IPS-NIHi7 (cell line): Measurements from ENCODE around the gene CDRT4.
"Not testable (repeated sequence)": the region's sequence is repeated elsewhere in the genome, so short reads cannot be mapped to it uniquely, and the experiment has no call there.

Source experiments
- DNase-seq: peaks from one replicate; pipeline ENCODE4 v3.0.0; 2012; ENCODE audit warnings: mixed read lengths; ENCODE audit errors: extremely low spot score

The CDRT4 gene

DNA sequence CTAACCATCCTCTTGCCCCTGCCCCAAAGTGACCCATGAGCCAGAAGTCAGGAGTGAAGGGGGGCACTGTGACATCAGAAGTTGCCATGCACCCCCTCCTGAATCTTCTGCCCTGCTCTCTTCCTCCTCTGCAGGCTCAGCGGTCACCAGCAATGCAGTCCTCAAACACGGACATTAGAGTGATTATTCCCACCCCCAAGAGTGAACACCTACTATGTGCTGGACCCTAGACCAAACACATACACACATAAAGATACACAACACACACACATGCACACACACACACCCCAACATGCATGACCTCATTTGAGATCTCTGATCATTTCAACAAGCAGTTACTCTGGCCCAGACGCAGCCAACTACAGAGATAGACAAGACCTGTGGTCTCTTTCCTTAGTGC, at the start of gene CDRT4:
Gene CDRT4 (minus strand): TSS at position 30 of the 400 bp plus-strand sequence. CDS start 27,383 bp downstream, outside the sequence.
- no peak for DNase-seq

DNA sequence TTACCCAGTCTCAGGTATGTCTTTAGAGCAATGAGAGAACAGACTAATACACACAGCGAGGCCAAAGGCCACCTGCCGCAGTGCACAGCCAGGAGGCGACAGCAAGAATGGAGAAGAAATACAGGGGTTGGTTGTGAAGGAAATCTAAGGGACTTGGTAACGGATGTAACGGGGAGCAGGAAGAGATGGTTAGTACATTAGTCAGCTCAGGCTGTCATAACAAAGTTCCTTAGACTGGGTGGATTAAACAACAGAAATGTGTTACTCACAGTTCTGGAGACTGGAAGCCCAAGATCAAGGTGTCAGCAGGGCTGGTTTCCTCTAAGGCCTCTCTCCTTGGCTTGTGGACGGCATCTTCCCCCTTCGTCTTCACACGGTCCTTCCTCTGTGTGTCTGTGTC, 48.7 kb upstream of the CDRT4 start:
- no peak for DNase-seq

- DNase-seq: no peak
Measured at GRCh38 chr17:15514469-15514868, 47.0 kb upstream of the CDRT4 start.

GRCh38 chr17:15513856-15514459, 46.5 kb upstream of the CDRT4 start:
- DNase-seq: no peak

GRCh38 chr17:15513058-15513791, 45.8 kb upstream of the CDRT4 start:
- no peak for DNase-seq

DNA sequence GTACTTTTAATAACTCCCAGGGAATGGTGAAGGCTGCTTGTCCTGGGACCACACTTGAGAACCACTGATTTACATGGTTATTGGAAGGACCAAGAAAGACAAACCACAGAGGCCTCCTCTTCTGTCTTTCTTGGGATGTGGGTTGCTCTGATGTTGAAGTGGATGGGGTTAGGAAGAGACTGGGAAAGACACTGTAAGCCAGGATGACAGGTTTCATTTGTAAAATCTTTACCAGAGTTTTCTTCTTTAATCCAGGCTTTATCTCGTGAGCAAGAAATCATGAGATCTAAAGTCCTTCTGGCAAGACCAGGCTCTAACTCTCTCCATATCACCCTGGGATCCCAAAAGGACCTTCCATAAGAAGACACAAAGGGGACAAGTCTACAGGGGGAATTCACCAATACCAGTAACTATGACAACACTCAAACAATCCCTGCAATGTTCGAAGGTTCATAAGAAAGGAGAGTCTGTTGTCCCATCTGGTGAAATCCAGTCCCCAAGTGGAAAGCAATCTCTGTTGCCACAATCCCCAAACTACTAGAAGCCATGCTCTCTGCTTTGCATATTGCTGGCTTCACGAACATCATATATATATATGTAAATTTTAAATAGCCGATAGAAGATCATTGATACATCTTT, 44.8 kb upstream of the CDRT4 start:
- no peak for DNase-seq

DNA sequence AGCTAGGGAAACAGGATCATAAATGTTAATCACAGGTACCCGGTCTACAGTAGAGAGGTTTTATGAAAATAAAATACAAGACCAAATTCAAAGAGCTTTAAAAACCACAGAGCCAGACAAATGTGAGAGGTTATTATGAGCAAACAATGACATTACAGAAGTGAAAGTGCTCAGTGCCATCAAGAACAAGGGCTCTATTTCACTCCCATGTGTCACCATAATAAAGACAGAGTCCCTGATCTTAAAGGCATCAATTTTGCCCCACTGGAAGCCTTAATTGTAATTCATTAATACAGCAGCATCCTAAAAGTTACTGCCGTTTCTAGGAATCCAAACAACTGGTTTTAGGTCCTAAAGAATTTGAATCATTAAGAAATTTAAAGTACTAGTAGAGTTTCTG, 43.7 kb upstream of the CDRT4 start:
- DNase-seq: no peak

DNA sequence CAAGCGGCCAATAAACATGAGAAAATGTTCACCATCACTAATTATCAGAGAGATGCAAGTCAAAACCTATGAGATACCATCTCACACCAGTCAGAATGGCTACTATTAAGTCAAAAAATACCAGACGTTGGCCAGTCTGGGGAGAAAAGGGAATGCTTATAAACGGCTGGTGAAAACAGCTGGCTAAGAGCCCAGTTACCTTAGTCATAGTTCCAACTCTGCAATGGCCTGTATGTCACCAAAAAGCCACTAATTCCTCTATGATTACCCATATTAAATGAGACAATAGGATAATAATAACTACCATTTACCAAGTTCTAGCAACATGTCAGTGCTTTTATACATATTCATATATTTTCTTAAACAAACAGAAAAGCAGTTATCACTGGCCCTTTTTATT, 42.9 kb upstream of the CDRT4 start:
- DNase-seq: no peak

GRCh38 chr17:15509095-15509494, 41.7 kb upstream of the CDRT4 start:
- DNase-seq: no peak

DNA sequence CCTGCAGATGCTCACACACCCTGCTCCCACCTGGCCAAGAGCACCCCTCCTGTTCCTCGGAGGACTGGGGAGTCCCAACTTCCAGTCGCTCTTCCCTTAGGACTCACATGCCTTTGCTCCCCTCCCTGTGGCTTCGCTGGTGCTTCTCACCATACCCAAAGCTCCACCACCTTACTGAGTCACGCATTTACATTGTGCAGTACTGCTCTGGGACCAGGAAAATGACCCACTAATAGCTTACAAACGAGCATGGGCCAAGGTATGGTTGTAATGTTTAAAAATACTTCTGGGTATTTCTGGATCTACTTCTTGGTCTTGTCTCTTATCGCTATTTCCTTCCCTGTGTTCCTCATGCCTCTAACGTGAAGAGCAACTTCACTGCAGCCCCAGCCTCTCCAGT, 41.0 kb upstream of the CDRT4 start:
- DNase-seq: no peak

DNA sequence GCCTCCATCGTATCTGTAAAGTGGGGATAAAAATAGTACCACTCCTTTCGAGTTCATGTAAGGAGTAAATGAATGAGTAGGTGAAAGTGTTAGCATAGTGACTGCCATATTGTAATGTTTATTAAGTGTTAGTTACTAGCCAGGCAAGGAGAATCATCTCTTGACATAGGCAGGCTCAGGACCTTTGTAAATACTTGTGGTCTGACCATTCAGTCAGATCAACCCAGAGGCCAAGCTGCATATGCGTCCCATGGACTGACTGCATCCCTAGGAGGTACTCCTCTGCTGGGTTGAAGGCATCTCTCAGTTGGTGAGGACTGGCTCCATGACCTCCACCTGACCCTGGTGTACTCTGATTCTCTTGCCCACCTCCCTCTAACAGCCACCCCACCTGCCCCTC, 40.5 kb upstream of the CDRT4 start:
- no peak for DNase-seq

DNA sequence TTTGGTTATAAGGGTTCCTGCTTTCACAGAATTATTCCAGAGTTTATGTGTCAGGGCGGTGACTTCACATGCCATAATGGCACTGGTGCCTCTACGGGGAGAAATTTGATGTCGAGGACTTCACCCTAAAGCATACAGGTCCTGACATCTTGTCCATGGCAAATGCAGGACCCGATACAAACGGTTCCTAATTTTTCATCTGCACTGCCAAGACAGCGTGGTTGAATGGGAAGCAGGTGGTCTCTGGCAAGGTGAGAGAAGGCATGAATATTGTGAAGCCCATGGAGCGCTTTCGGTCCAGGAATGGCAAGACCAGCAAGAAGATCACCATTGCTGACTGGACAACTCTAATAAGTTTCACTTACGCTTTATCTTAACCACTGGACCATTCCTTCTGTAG, 39.6 kb upstream of the CDRT4 start:
- no peak for DNase-seq

- DNase-seq: not testable (repeated sequence)
Measured at GRCh38 chr17:15505708-15506107, 38.3 kb upstream of the CDRT4 start.

GRCh38 chr17:15503731-15504130, 36.3 kb upstream of the CDRT4 start:
- DNase-seq: no peak

DNA sequence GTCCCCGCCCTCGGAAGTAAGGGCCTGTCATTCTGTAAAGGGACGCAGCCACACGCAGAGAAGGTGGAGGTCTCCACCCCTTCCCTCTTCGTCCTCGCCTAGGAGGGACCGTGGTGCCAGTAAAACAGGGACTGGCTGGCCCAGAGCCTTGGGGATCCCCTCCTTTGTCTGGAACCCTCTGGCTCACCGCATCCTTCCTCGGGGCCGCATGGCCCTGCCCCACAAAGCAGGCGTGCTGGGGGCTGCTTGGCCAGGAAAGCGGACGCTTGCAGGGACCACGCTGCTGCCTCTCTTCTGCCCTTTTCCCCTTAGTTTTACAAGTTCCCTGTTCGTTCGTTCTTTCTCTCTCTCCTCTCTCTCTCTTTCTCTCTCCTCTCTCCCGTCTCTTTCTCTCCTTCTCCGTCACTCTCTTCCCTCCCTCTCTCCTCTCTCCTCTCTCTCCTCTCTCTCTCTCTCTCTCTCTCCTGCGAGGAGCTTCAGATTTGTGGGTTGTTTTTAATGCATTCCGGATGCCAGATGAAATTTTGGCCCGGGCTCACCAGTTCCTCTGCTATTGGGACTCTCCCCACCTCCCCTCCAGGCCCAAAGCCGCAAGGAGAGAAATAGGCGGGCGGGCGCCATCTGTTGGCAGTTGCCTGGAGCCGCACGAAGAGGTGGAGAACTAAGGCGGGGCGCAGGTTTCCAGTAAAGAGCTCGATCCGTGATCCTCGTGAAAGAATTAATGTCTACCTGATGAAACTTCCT, 35.1 kb upstream of the CDRT4 start:
- peak; percentile 86 for DNase-seq

DNA sequence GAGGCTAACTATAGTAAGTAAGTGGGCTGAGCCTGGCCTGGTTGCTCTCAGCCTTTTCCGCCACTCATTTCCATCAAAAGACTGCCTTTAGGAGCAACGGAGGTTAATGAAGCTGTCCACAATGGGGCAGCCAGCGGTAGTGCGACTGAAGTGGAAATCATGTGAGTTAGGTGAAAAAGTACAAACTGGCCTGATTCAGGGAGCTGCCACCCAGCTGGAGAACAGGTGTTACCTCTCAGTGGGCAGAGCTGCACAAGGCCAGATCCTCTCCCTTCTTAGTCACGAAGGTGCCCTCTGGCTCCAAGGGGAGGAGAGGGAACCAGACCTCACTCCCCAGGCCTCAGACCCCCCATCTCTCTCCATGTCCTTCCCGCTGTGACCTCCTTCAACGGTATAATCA, 34.4 kb upstream of the CDRT4 start:
- DNase-seq: no peak

DNA sequence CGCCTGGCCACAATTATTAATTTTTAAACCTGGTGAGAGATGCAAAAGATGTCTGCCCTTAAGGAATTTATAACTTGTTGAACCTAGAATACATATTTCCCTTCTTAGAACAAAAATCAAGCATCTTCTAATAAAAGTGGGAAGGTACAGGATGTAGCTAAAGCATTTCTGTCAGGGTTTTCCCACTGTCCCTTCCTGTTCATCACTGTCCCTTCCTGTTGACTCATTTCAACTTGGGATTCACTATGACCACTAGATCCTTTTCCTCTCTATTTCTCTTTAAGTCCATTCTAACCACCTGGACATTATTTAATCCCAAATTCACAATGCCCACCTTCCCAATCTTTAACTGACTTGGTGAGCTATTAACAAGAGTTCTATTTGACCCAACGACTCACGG, 33.9 kb upstream of the CDRT4 start:
- no peak for DNase-seq

DNA sequence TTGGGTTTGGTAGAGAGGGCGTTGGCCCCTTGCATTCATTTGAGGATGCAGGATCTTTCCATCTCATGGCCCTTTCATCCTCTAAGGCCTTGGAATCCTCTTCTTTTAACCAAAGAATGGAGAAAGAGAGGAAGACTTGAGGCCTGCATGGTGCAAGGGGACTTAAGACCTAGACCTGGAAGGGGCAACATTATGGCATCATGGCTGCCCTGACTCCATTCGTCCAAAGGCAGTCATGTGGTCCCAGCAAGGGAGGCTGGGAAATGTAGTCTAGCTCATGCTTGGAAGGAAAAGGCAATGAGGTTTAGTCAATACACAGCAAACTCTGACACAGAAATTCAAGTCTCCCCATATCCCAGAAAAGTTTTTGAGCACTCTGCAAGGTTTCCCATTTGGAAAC, 30.7 kb upstream of the CDRT4 start:
- DNase-seq: no peak

DNA sequence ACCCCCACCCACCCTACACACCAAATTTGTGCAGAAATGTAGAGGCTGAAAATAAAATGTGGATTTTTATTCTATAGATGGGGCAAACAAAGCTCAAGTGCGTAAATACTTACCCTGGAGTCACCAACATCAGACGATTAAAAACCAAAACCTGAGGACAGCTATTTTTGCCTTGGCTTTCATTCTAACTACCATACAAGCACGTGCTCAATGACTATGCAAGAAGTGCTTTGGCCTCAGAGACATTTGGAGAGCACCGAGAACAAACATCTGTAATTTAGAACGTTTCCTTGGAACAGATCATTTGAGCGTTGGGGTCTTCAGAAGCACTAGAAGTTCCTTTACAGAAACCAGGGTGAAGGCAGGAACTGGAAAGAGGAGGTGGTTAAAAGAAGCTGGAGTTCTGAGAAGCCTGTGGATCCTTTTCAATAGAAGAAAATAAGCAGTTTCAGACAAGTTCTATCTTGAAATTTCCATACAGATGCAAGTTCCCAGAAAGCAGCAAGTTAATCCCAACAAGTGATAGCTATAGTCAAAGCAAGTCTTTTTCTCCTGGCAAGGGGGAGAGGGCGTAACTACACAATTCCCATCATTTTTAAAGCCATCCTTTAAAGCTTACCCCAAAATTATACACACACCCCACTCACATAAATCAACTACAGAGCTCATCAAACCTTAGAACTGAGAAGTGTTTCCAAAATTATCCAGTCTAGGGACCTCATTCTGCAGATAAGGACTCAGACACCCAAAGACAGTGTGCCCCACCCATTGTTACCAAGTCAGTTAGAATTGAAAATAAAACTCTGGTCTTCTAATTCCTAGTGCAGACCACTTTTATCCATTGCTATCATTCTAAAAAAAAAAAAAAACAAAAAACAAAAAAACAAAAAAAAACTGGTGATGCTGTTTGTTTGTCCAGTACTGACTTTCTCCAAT, 29.6 kb upstream of the CDRT4 start:
- DNase-seq: no peak

- DNase-seq: no peak
Measured at GRCh38 chr17:15494821-15495220, 27.4 kb upstream of the CDRT4 start.

- DNase-seq: no peak
Measured at GRCh38 chr17:15493693-15494035, 26.2 kb upstream of the CDRT4 start.
